Activated CD4-positive, alpha-beta T cell treated with anti-CD3 and anti-CD28 coated beads for 36 hours (primary cell): ENCODE measurements around the gene NKD2. TPM values are rescaled to one million over a fixed set of nuclear protein-coding genes. Genes with fewer than 3 reads are reported as not detected.
A peak's percentile ranks its signal among the peaks of the same experiment; 100 is the strongest.

Source experiments
- ATAC-seq: fragments of 200-7000 bp; cut with Tn5 transposase; one replicate; pipeline ENCODE4 v1.10.0; 2021; ENCODE audit warnings: mild to moderate bottlenecking, moderate library complexity
- CTCF ChIA-PET: fragments of 350-600 bp; sonication (Branson Sonifier 250); formaldehyde crosslinking; loops from one replicate; lab custom pipeline; 2021; ENCODE audit warnings: antibody characterized with exemption; lab: Charles Lee
- POLR2A ChIA-PET: fragments of 350-600 bp; sonication (Branson Sonifier 250); formaldehyde crosslinking; loops from one replicate; lab custom pipeline; 2021; ENCODE audit warnings: antibody characterized with exemption, inconsistent platforms; lab: Charles Lee
- DNase-seq: peaks from one replicate; pipeline ENCODE4 v3.0.0-alpha.2; 2020
- H3K27ac Mint-ChIP-seq: one replicate; pipeline ENCODE4 v1.8.0; 2021; ENCODE audit warnings: mixed read lengths
- H3K27me3 Mint-ChIP-seq: one replicate; pipeline ENCODE4 v1.8.0; 2021; ENCODE audit warnings: mixed read lengths
- H3K36me3 Mint-ChIP-seq: one replicate; pipeline ENCODE4 v1.8.0; 2021; ENCODE audit warnings: low read depth, mixed read lengths
- H3K4me1 Mint-ChIP-seq: one replicate; pipeline ENCODE4 v1.8.0; 2021; ENCODE audit warnings: mixed read lengths
- H3K4me3 Mint-ChIP-seq: one replicate; pipeline ENCODE4 v1.8.0; 2021; ENCODE audit warnings: mild to moderate bottlenecking, moderate library complexity, mixed read lengths
- H3K9me3 Mint-ChIP-seq: one replicate; pipeline ENCODE4 v1.8.0; 2021; ENCODE audit warnings: low read depth, mixed read lengths
- intact Hi-C, 2 experiments: fragments of 100-400 bp; cut with DNase I in 1 of 2; cut with micrococcal nuclease in 1 of 2; formaldehyde crosslinking; loops; one replicate each; pipeline versions ENCODE4 v1.14.2 to v1.15.1; 2022 to 2024; cut with DNase I, micrococcal nuclease
- total RNA-seq, 2 experiments: library from RNA; stranded (reverse); gene quantifications; one replicate each; pipeline ENCODE4 v1.2.3, GENCODE V29; 2021

Gene NKD2
- 1 to 10 TPM in 1 of 2 experiments, under 1 TPM in 1; 0.86 to 1.1 TPM for total RNA-seq

- ChIA-PET POLR2A (no interaction called here), CTCF (interaction anchor here (0.6 to 2.1 kb wide), 5 partner anchors 10 to 134 kb away, joined by 3 to 8 read pairs (median 6); no protein-coding TSS in a partner anchor)
- Mint-ChIP-seq H3K4me3 (no peak within 1 kb of the TSS), H3K27me3 (peaks cover 44% of the 10 kb centered on the region), H3K4me1 (peaks cover 9% of the 10 kb centered on the region), H3K9me3 (no peaks in the 10 kb centered on the region), H3K36me3 (no peaks in the 10 kb centered on the region), H3K27ac (no peak within 1 kb of the TSS)
- DNase-seq = peak; percentile 66
- intact Hi-C loops = loop anchor here in 1 of 2 experiments (10.0 kb wide), 1 partner anchor 54 kb away; no protein-coding TSS in a partner anchor
- peak; percentile 60 for ATAC-seq
These were observed at the start of gene NKD2 for GRCh38 chr5:1008451-1009358. TSS of gene NKD2 (plus strand) at chr5:1008802. CDS start at chr5:1009058, 256 bp downstream.

GRCh38 chr5:959581-960531, 48.7 kb upstream of the NKD2 start:
- Mint-ChIP-seq H3K27me3 (peaks cover 15% of the 10 kb centered on the region), H3K4me1 (peaks cover 45% of the 10 kb centered on the region), H3K4me3 (no peak overlapping the region), H3K9me3 (no peaks in the 10 kb centered on the region), H3K36me3 (no peaks in the 10 kb centered on the region), H3K27ac (no peak overlapping the region)
- ChIA-PET POLR2A (no interaction called here), CTCF (no interaction called here)
- intact Hi-C loops = loop anchor here in 1 of 2 experiments (10.0 kb wide), 1 partner anchor 45 kb away; the partner anchor contains the start of gene NKD2
- no peak for ATAC-seq
- DNase-seq = no peak

GRCh38 chr5:960551-960950, 48.1 kb upstream of the NKD2 start:
- Mint-ChIP-seq H3K27ac (no peak overlapping the region), H3K4me3 (no peak overlapping the region), H3K36me3 (no peaks in the 10 kb centered on the region), H3K27me3 (peaks cover 15% of the 10 kb centered on the region), H3K4me1 (peaks cover 40% of the 10 kb centered on the region), H3K9me3 (no peaks in the 10 kb centered on the region)
- ATAC-seq (no peak), DNase-seq (no peak)
- ChIA-PET POLR2A (no interaction called here), CTCF (no interaction called here)
- intact Hi-C loops = no loop called here

- DNase-seq (no peak), ATAC-seq (no peak)
- Mint-ChIP-seq H3K4me3 (no peak overlapping the region), H3K27ac (no peak overlapping the region), H3K36me3 (no peaks in the 10 kb centered on the region), H3K9me3 (no peaks in the 10 kb centered on the region), H3K27me3 (peaks cover 13% of the 10 kb centered on the region), H3K4me1 (peaks cover 37% of the 10 kb centered on the region)
- intact Hi-C loops = no loop called here
- ChIA-PET CTCF (no interaction called here), POLR2A (no interaction called here)
These were observed 47.4 kb upstream of the NKD2 start for GRCh38 chr5:961002-961710.

GRCh38 chr5:961711-962240, 46.8 kb upstream of the NKD2 start:
- Mint-ChIP-seq H3K36me3 (no peaks in the 10 kb centered on the region), H3K9me3 (no peaks in the 10 kb centered on the region), H3K4me3 (no peak overlapping the region), H3K27me3 (peaks cover 16% of the 10 kb centered on the region), H3K27ac (no peak overlapping the region), H3K4me1 (peaks cover 32% of the 10 kb centered on the region)
- intact Hi-C loops = no loop called here
- CTCF ChIA-PET = no interaction called here
- POLR2A ChIA-PET = no interaction called here
- DNase-seq (no peak), ATAC-seq (no peak)

GRCh38 chr5:962386-962785, 46.2 kb upstream of the NKD2 start:
- Mint-ChIP-seq H3K9me3 (no peaks in the 10 kb centered on the region), H3K27ac (no peak overlapping the region), H3K27me3 (peaks cover 17% of the 10 kb centered on the region), H3K36me3 (no peaks in the 10 kb centered on the region), H3K4me3 (no peak overlapping the region), H3K4me1 (peaks cover 26% of the 10 kb centered on the region)
- CTCF ChIA-PET = no interaction called here
- intact Hi-C loops = no loop called here
- no peak for DNase-seq
- ATAC-seq = no peak
- POLR2A ChIA-PET = no interaction called here

- H3K9me3 Mint-ChIP-seq = no peaks in the 10 kb centered on the region
- ChIA-PET CTCF (no interaction called here), POLR2A (no interaction called here)
- peaks cover 21% of the 10 kb centered on the region for H3K27me3 Mint-ChIP-seq
- H3K4me1 Mint-ChIP-seq = peaks cover 21% of the 10 kb centered on the region
- H3K4me3 Mint-ChIP-seq = no peak overlapping the region
- intact Hi-C loops = no loop called here
- H3K27ac Mint-ChIP-seq = no peak overlapping the region
- no peak for DNase-seq
- ATAC-seq = no peak
- no peaks in the 10 kb centered on the region for H3K36me3 Mint-ChIP-seq
These were observed 45.8 kb upstream of the NKD2 start for GRCh38 chr5:962801-963200.

- H3K4me1 Mint-ChIP-seq = peaks cover 19% of the 10 kb centered on the region
- peaks cover 25% of the 10 kb centered on the region for H3K27me3 Mint-ChIP-seq
- no peaks in the 10 kb centered on the region for H3K9me3 Mint-ChIP-seq
- H3K4me3 Mint-ChIP-seq = peak overlapping the region; percentile 22
- ChIA-PET POLR2A (no interaction called here), CTCF (no interaction called here)
- H3K36me3 Mint-ChIP-seq = no peaks in the 10 kb centered on the region
- no peak for ATAC-seq
- intact Hi-C loops = no loop called here
- DNase-seq = no peak
- H3K27ac Mint-ChIP-seq = peak overlapping the region; percentile 85
These were observed 45.3 kb upstream of the NKD2 start for GRCh38 chr5:963310-963672.

- intact Hi-C loops = no loop called here
- H3K27me3 Mint-ChIP-seq = peaks cover 29% of the 10 kb centered on the region
- DNase-seq (peak; percentile 74), ATAC-seq (peak; percentile 92)
- CTCF ChIA-PET = interaction anchor here (0.6 to 0.7 kb wide), 2 partner anchors 23 to 678 kb away, joined by 3 read pairs; no protein-coding TSS in a partner anchor
- no peaks in the 10 kb centered on the region for H3K36me3 Mint-ChIP-seq
- H3K4me1 Mint-ChIP-seq = peaks cover 22% of the 10 kb centered on the region
- POLR2A ChIA-PET = no interaction called here
- H3K27ac Mint-ChIP-seq = peak overlapping the region; percentile 85
- no peaks in the 10 kb centered on the region for H3K9me3 Mint-ChIP-seq
- peak overlapping the region; percentile 22 for H3K4me3 Mint-ChIP-seq
These were observed 44.7 kb upstream of the NKD2 start for GRCh38 chr5:963673-964531.

- POLR2A ChIA-PET = no interaction called here
- DNase-seq (no peak), ATAC-seq (no peak)
- H3K9me3 Mint-ChIP-seq = no peaks in the 10 kb centered on the region
- CTCF ChIA-PET = interaction anchor here (0.6 kb wide), 1 partner anchor 25 kb away, joined by 3 read pairs; no protein-coding TSS in a partner anchor
- H3K4me3 Mint-ChIP-seq = no peak overlapping the region
- intact Hi-C loops = no loop called here
- peaks cover 37% of the 10 kb centered on the region for H3K27me3 Mint-ChIP-seq
- H3K4me1 Mint-ChIP-seq = peaks cover 30% of the 10 kb centered on the region
- no peaks in the 10 kb centered on the region for H3K36me3 Mint-ChIP-seq
- H3K27ac Mint-ChIP-seq = peak overlapping the region; percentile 35
These were observed 43.8 kb upstream of the NKD2 start for GRCh38 chr5:964821-965220.
